Stomach (tissue), 9 donors: ENCODE data around the gene TLL2. TPM values are rescaled to one million over a fixed set of nuclear protein-coding genes. Genes with fewer than 3 reads are reported as not detected.

Experiments used
- DNase-seq, 2 donors: peaks; one replicate each; pipeline versions ENCODE4 v3.0.0 to v3.0.0-alpha.2; 2013 to 2019
- H3K27ac ChIP-seq, 5 donors: fragments of 200-600 bp in 4 of 5; sonication (generic) in 4 of 5; one replicate each; pipeline ENCODE4 v1.5.1; 2013 to 2019; ENCODE audit warnings: mild to moderate bottlenecking in 1 of 5, moderate library complexity in 1 of 5
- H3K27me3 ChIP-seq, 3 donors: fragments of 200-600 bp; sonication (generic); one replicate each; pipeline ENCODE4 v1.5.1; 2017 to 2019; ENCODE audit warnings: mixed run types in 1 of 3
- H3K36me3 ChIP-seq, 4 donors: fragments of 200-600 bp; sonication (generic); 1 replicate in 3 of 4; 2 replicates in 1 of 4; pipeline ENCODE4 v1.5.1; 2016 to 2019
- H3K4me1 ChIP-seq, 4 donors: fragments of 200-600 bp; sonication (generic); one replicate each; pipeline ENCODE4 v1.5.1; 2016 to 2019
- H3K4me3 ChIP-seq, 4 donors: fragments of 200-600 bp; sonication (generic) in 3 of 4; one replicate each; pipeline ENCODE4 v1.5.1; 2016 to 2019; ENCODE audit warnings: mild to moderate bottlenecking in 1 of 4
- H3K9me3 ChIP-seq, 4 donors: fragments of 200-600 bp; sonication (generic); one replicate each; pipeline ENCODE4 v1.5.1; 2016 to 2019
- EP300 ChIP-seq: sonication (generic); formaldehyde crosslinking; IDR thresholded peaks from one replicate; pipeline ENCODE4 v1.6.1; 2017; ENCODE audit warnings: antibody characterized with exemption
- POLR2A ChIP-seq, 4 donors: fragments of 450-650 bp; IDR thresholded peaks; one replicate each; pipeline ENCODE4 v1.6.1; 2016; ENCODE audit warnings: antibody characterized with exemption in 4 of 4, control low read depth in 2 of 4, mild to moderate bottlenecking in 1 of 4, moderate library complexity in 1 of 4
- POLR2AphosphoS5 ChIP-seq, 3 donors: sonication (generic); formaldehyde crosslinking; IDR thresholded peaks; one replicate each; pipeline ENCODE4 v1.6.1; 2016; ENCODE audit warnings: antibody characterized with exemption in 3 of 3
- WGBS, 5 donors: extraction: QIAGEN DNeasy Blood & Tissue Kit in 3 of 5; methylation state at CpG; one replicate each; pipeline versions ENCODE4 v1.1.5 to v1.1.7; 2013 to 2018; 5-methylcytosine and 5-hydroxymethylcytosine counted together
- intact Hi-C: fragments of 100-400 bp; cut with DNase I; formaldehyde crosslinking; loops from one replicate; pipeline ENCODE4 v1.15.1; 2023; ENCODE audit warnings: low total_unique reads
- polyA plus RNA-seq, 3 donors: library from polyadenylated mRNA; stranded (reverse); fragments of 200-250 nt; gene quantifications; one replicate each; pipeline ENCODE4 v1.2.3, GENCODE V29; 2013
- total RNA-seq, 5 donors: library from RNA; depleted of rRNA; stranded (reverse); fragments of >200 nt; gene quantifications; one replicate each; pipeline versions ENCODE4 v1.1.0 to v1.2.3, GENCODE V29; 2014 to 2016
- TF ChIP-seq, protein P1 (sequence below), 7 experiments: fragments of 450-650 bp in 4 of 7; fragments of 200-600 bp in 3 of 7; sonication (generic) in 3 of 7; IDR thresholded peaks; one replicate each; pipeline ENCODE4 v1.5.1; 2016 to 2019; ENCODE audit warnings: antibody characterized with exemption in 7 of 7, control low read depth in 2 of 7, mild to moderate bottlenecking in 1 of 7
- donor health status: healthy with polysubstance abuse.
- donor health status: Bipolar disorder and iron deficiency.
- donor health status: healthy.

TLL2 gene
- total and polyA plus RNA-seq, 8 donors = 0.37 to 1.4 (median 0.57) TPM; not detected in 2

DNA sequence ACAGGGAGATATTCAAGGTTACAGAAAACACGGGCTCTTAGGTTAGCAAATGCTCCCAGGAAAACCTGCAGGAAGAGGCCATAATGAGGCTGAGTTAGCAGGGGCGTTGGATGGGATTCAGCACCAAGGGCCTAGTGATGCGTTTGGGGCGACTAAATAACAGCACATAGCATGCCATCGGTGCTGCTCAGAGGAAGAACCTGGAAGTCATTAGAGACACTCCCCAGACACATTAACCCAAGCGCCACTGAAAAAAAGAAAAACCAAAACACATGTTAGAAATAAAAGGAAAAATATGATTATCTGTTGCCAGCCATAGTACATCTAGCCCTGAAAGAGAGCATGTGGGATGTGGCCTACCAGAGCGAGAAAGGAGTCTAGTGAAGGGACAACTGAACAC, 126.1 kb downstream of the TLL2 start:
- TF ChIP-seq EP300 (no peak), POLR2A (IDR thresholded peaks at IDR 0.05) (no peak), POLR2AphosphoS5 (IDR thresholded peaks at IDR 0.05) (no peak)
- TF ChIP-seq, protein P1, sequence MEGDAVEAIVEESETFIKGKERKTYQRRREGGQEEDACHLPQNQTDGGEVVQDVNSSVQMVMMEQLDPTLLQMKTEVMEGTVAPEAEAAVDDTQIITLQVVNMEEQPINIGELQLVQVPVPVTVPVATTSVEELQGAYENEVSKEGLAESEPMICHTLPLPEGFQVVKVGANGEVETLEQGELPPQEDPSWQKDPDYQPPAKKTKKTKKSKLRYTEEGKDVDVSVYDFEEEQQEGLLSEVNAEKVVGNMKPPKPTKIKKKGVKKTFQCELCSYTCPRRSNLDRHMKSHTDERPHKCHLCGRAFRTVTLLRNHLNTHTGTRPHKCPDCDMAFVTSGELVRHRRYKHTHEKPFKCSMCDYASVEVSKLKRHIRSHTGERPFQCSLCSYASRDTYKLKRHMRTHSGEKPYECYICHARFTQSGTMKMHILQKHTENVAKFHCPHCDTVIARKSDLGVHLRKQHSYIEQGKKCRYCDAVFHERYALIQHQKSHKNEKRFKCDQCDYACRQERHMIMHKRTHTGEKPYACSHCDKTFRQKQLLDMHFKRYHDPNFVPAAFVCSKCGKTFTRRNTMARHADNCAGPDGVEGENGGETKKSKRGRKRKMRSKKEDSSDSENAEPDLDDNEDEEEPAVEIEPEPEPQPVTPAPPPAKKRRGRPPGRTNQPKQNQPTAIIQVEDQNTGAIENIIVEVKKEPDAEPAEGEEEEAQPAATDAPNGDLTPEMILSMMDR (IDR thresholded peaks at IDR 0.05) = no peak
- Histone ChIP-seq H3K36me3 (no peaks in the 10 kb centered on the region), H3K27me3 (peaks cover 0 to 11% (median 3%) of the 10 kb centered on the region in 3 donors), H3K27ac (no peak overlapping the region), H3K4me1 (peaks cover 0 to 23% (median 10%) of the 10 kb centered on the region in 4 donors), H3K9me3 (no peaks in the 10 kb centered on the region), H3K4me3 (no peak overlapping the region)
- intact Hi-C loops = loop anchor here (10.0 kb wide), 1 partner anchor 117 kb away; no protein-coding TSS in a partner anchor
- 87 to 94% (median 90%) methylated on average over 7 of the region's 7 CpGs for WGBS, 5 donors
- no peak for DNase-seq

DNA sequence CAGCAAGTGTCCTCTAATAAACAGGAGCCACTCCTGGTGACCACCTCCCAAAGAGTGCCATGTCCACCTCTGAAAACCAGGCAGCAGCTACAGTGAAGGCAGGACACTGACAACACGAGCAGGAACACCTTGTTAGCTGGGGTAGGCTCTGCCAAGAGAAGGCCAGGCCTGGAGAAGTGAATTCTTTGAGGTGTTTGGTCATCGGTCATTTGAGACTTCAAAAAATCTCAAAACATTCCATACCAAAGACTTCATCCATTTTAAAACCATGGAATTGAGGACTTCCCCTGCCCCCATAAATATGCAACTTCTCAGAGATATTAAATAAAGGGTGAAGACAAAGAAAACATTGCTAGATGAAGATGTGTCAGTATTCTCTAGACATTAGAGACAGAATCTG, 126.6 kb downstream of the TLL2 start:
- intact Hi-C loops = loop anchor here (10.0 kb wide), 1 partner anchor 118 kb away; no protein-coding TSS in a partner anchor
- Histone ChIP-seq H3K4me3 (no peak overlapping the region), H3K9me3 (no peaks in the 10 kb centered on the region), H3K36me3 (no peaks in the 10 kb centered on the region), H3K4me1 (peaks cover 0 to 23% (median 10%) of the 10 kb centered on the region in 4 donors), H3K27me3 (peaks cover 0 to 11% (median 3%) of the 10 kb centered on the region in 3 donors), H3K27ac (no peak overlapping the region)
- DNase-seq = no peak
- 76 to 94% (median 82%) methylated on average over 2 of the region's 2 CpGs for WGBS, 5 donors
- TF ChIP-seq POLR2A (IDR thresholded peaks at IDR 0.05) (no peak), POLR2AphosphoS5 (IDR thresholded peaks at IDR 0.05) (no peak), EP300 (no peak)
- TF ChIP-seq, protein P1 (IDR thresholded peaks at IDR 0.05) = no peak

DNA sequence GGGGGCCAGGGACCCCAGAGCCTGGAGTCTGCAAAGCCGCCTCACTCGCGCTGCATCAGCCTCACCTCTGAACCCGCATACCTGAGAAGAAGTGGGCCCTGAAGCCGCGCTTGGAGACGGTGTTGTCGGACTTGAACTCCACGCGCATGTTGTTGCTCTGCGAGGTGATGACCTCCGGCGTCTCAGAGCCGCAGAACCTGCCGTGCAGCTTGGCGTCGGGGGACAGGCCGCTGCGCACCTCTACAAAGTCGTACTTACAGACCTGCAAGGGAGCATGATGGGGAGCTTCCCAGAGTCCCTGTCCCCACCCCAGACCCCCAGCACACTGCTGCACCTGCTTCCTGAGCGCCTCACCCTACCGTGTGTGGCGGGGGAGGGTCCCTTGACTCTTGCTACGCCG, 129.2 kb downstream of the TLL2 start:
- no peak for TF ChIP-seq EP300
- TF ChIP-seq, protein P1 (IDR thresholded peaks at IDR 0.05) = no peak
- TF ChIP-seq POLR2A (IDR thresholded peaks at IDR 0.05) = no peak
- TF ChIP-seq POLR2AphosphoS5 (IDR thresholded peaks at IDR 0.05) = no peak
- H3K9me3 ChIP-seq = no peaks in the 10 kb centered on the region
- no peak overlapping the region for H3K27ac ChIP-seq
- H3K4me1 ChIP-seq = peaks cover 0 to 8% (median 2%) of the 10 kb centered on the region in 4 donors
- H3K36me3 ChIP-seq = no peaks in the 10 kb centered on the region
- DNase-seq = peak in 1 of 2 donors; percentile 26
- WGBS, 5 donors = 42 to 61% (median 57%) methylated on average over 21 to 25 of the region's 25 CpGs
- peaks cover 0 to 11% (median 3%) of the 10 kb centered on the region in 3 donors for H3K27me3 ChIP-seq
- H3K4me3 ChIP-seq = no peak overlapping the region
- intact Hi-C loops = loop anchor here (10.0 kb wide), 1 partner anchor 120 kb away; no protein-coding TSS in a partner anchor

DNA sequence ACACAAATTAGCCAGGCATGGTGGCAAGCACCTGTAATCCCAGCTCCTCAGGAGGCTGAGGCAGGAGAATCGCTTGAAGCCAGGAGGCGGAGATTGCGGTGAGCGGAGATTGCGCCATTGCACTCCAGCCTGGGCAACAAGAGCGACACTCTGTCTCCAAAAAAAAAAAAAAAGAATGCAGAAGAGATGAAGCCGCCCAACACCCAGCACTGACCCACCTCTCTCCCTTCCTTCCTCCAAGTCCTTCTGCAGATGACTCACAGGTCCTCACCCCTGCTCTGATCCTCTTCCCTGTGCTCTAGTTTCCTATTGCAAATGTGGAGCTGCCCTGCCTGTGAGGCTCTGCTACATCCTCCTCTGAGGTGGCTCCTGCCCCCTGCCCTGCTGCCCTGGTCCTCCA, 132.9 kb downstream of the TLL2 start:
- peaks cover 0 to 11% (median 3%) of the 10 kb centered on the region in 3 donors for H3K27me3 ChIP-seq
- no peak overlapping the region for H3K4me3 ChIP-seq
- H3K4me1 ChIP-seq = peaks cover 0 to 12% (median 7%) of the 10 kb centered on the region in 4 donors
- TF ChIP-seq EP300 (no peak), POLR2AphosphoS5 (IDR thresholded peaks at IDR 0.05) (no peak), POLR2A (IDR thresholded peaks at IDR 0.05) (no peak)
- TF ChIP-seq, protein P1 (IDR thresholded peaks at IDR 0.05) = no peak
- no peaks in the 10 kb centered on the region for H3K36me3 ChIP-seq
- 78 to 94% (median 88%) methylated on average over 7 of the region's 7 CpGs for WGBS, 5 donors
- no peak overlapping the region for H3K27ac ChIP-seq
- no peak for DNase-seq
- H3K9me3 ChIP-seq = no peaks in the 10 kb centered on the region
- intact Hi-C loops = loop anchor here (10.0 kb wide), 1 partner anchor 124 kb away; no protein-coding TSS in a partner anchor
